GM06990 (cell line): ENCODE measurements around the gene HID1.
"Not testable (repeated sequence)": the region's sequence is repeated elsewhere in the genome, so short reads cannot be mapped to it uniquely, and the experiment has no call there.

Experiments used
- DNase-seq: peaks from one replicate; pipeline ENCODE4 v3.0.0-alpha.2; 2011; ENCODE audit not compliant: insufficient read length; ENCODE audit errors: extremely low read depth
- H3K27me3 ChIP-seq: replicated peaks from 2 replicates; pipeline ENCODE4 v1.6.0; 2011; ENCODE audit warnings: low read length; ENCODE audit not compliant: control insufficient read depth, insufficient read depth
- H3K36me3 ChIP-seq: 2 replicates; pipeline ENCODE4 v1.5.1; 2011; ENCODE audit warnings: low read length; ENCODE audit not compliant: control insufficient read depth, insufficient read depth
- H3K4me3 ChIP-seq: replicated peaks from 2 replicates; pipeline ENCODE4 v1.5.1; 2011; ENCODE audit warnings: low read depth, mild to moderate bottlenecking, control low read depth, low read length
- TF ChIP-seq, protein P1 (sequence below): IDR thresholded peaks from 2 replicates; pipeline ENCODE4 v1.5.1; 2011; ENCODE audit warnings: low read length, control low read depth, mild to moderate bottlenecking, inconsistent platforms; ENCODE audit not compliant: insufficient read depth, poor library complexity, severe bottlenecking

Gene HID1

DNA sequence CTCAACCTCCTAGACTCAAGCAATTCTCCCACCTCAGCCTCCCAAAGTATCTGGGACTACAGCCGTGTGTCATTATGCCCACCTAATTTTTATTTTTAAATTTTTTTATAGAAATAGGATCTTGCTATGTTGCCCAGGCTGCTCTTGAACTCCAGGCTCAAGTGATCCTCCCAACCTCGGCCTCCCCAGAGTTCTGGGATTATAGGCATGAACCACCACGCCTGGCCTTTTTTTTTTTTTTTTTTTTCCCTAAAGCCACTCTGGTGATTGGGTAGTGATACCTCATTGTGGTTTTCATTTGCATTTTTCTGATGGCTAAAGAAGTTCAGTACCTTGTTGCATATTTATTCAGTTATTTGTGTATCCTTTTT lies 13.6 kb upstream of the HID1 start:
- no peaks in the 10 kb centered on the region for H3K36me3 ChIP-seq
- no peak overlapping the region for H3K4me3 ChIP-seq
- TF ChIP-seq, protein P1, sequence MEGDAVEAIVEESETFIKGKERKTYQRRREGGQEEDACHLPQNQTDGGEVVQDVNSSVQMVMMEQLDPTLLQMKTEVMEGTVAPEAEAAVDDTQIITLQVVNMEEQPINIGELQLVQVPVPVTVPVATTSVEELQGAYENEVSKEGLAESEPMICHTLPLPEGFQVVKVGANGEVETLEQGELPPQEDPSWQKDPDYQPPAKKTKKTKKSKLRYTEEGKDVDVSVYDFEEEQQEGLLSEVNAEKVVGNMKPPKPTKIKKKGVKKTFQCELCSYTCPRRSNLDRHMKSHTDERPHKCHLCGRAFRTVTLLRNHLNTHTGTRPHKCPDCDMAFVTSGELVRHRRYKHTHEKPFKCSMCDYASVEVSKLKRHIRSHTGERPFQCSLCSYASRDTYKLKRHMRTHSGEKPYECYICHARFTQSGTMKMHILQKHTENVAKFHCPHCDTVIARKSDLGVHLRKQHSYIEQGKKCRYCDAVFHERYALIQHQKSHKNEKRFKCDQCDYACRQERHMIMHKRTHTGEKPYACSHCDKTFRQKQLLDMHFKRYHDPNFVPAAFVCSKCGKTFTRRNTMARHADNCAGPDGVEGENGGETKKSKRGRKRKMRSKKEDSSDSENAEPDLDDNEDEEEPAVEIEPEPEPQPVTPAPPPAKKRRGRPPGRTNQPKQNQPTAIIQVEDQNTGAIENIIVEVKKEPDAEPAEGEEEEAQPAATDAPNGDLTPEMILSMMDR, result no peak

GRCh38 chr17:74982663-74983313 lies 10.2 kb upstream of the HID1 start:
- DNase-seq, H3K36me3 ChIP-seq, H3K27me3 ChIP-seq: not testable (repeated sequence)
- peak overlapping the region; percentile 68 for H3K4me3 ChIP-seq

More for the DNA sequence above, 13.6 kb upstream of the HID1 start:
- no peak for DNase-seq
- H3K27me3 ChIP-seq, result peaks cover 3% of the 10 kb centered on the region

DNA sequence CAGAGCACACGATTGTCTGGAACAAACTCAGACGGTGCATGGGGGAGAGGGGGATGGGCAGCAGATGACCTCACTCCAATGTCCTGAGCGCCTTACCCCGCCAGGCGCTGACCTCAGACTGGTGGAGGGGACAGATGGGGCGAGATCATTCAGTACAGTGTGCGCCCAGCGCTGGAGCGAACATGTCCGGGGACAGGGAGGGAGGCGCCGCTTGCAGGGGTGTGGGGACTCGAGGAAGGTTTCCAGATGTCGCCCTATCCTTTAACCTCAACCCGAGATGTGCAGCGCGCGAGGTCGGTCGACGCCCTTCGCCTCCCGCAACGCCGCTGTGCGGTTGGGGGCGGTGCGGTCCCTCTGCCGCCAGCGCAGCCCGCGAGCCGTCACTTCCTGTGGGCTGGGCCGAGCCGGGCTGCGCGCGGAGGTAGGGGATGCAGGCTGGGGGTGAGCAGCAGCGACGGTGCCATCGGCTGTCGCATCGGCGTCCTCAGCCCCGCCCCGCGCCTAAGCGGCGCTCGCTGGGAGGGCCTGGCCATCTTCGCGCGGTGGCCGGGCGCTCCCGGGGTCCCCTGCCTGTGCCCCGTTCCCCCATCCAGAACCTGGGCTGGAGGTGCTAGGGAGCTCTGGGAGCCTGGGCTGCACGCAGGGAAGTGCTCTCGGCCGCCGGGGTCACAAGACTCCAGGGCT lies 9.6 kb upstream of the HID1 start:
- TF ChIP-seq, protein P1, result no peak
- H3K27me3 ChIP-seq, result peaks cover 3% of the 10 kb centered on the region
- no peaks in the 10 kb centered on the region for H3K36me3 ChIP-seq
- peak; percentile 71 for DNase-seq
- H3K4me3 ChIP-seq, result peak overlapping the region; percentile 68

DNA sequence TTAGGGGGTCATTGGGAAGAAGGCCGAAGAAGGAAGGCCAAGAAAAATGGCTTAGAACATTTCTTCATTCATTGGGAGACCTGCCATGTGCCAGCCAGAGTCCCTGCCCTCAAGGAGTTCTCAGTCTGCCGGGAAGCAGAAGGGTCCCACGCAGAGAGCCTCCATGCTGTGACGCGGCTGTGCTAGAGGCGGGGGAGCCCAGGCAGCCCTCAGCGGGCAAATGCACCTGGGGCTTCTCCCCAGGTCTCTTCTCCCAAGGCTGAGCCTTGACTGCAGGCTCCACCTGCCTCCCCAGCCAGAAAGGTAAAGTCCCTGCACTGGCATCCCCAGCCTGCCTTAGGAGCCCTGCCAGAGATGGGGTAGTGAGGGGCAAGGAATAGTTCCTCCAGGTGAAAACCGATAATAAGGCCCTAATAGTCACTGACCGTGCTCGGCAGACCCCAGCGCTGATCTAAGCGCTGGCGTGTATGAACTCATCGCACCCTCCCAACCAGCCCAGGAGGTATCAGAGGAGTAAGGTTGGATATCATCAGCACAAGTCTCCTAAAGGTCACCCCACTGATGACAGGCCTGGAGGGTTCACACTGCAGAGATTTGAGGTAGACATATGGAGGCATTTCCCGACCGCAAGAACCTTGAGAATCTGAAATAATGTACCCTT lies 8.9 kb upstream of the HID1 start:
- TF ChIP-seq, protein P1, result no peak
- Histone ChIP-seq H3K36me3 (no peaks in the 10 kb centered on the region), H3K27me3 (peaks cover 3% of the 10 kb centered on the region), H3K4me3 (peak overlapping the region; percentile 68)
- DNase-seq, result no peak

- TF ChIP-seq, protein P1, result no peak
- Histone ChIP-seq H3K27me3 (peaks cover 3% of the 10 kb centered on the region), H3K36me3 (no peaks in the 10 kb centered on the region)
Measured at GRCh38 chr17:74979408-74980146, 7.0 kb upstream of the HID1 start.

GRCh38 chr17:74978240-74978639 lies 5.7 kb upstream of the HID1 start:
- TF ChIP-seq, protein P1, result no peak
- H3K36me3 ChIP-seq, result no peaks in the 10 kb centered on the region
- no peak for DNase-seq
- no peak overlapping the region for H3K4me3 ChIP-seq
- peaks cover 3% of the 10 kb centered on the region for H3K27me3 ChIP-seq

More at GRCh38 chr17:74979408-74980146, 7.0 kb upstream of the HID1 start:
- no peak overlapping the region for H3K4me3 ChIP-seq
- DNase-seq, result no peak
